Measurements from ENCODE around the gene DPH6.

The DPH6 gene

GRCh38 chr15:35540885-35541284, 5.1 kb downstream of the DPH6 start:
- no peak for DNase-seq (ENCODE audit: low read depth)

- DNase-seq (ENCODE audit: low read depth) = no peak
These were observed 5.9 kb downstream of the DPH6 start for GRCh38 chr15:35540021-35540420.

GRCh38 chr15:35535365-35535916, 10.5 kb downstream of the DPH6 start:
- DNase-seq (ENCODE audit: low read depth) = no peak

GRCh38 chr15:35533130-35534110, 12.5 kb downstream of the DPH6 start:
- no peak for DNase-seq (ENCODE audit: low read depth)

- DNase-seq (ENCODE audit: low read depth) = no peak
These were observed 15.3 kb downstream of the DPH6 start for GRCh38 chr15:35530698-35531097.

GRCh38 chr15:35529784-35530183, 16.2 kb downstream of the DPH6 start:
- DNase-seq (ENCODE audit: low read depth) = no peak

- no peak for DNase-seq (ENCODE audit: low read depth)
These were observed 23.9 kb downstream of the DPH6 start for GRCh38 chr15:35522061-35522460.

- DNase-seq (ENCODE audit: low read depth) = no peak
These were observed 26.3 kb downstream of the DPH6 start for GRCh38 chr15:35519541-35520149.

GRCh38 chr15:35519052-35519451, 26.9 kb downstream of the DPH6 start:
- DNase-seq (ENCODE audit: low read depth) = no peak

- DNase-seq (ENCODE audit: low read depth) = no peak
These were observed 31.2 kb downstream of the DPH6 start for GRCh38 chr15:35514759-35515158.

GRCh38 chr15:35507932-35508638, 37.9 kb downstream of the DPH6 start:
- DNase-seq (ENCODE audit: low read depth) = no peak

GRCh38 chr15:35506272-35506870, 39.6 kb downstream of the DPH6 start:
- DNase-seq (ENCODE audit: low read depth) = no peak

GRCh38 chr15:35505809-35506208, 40.2 kb downstream of the DPH6 start:
- DNase-seq (ENCODE audit: low read depth) = no peak

- DNase-seq (ENCODE audit: low read depth) = no peak
These were observed 40.8 kb downstream of the DPH6 start for GRCh38 chr15:35505141-35505540.

- no peak for DNase-seq (ENCODE audit: low read depth)
These were observed 46.2 kb downstream of the DPH6 start for GRCh38 chr15:35499723-35500122.

- DNase-seq (ENCODE audit: low read depth) = no peak
These were observed 49.4 kb downstream of the DPH6 start for GRCh38 chr15:35496585-35496984.

GRCh38 chr15:35495080-35495479, 50.9 kb downstream of the DPH6 start:
- DNase-seq (ENCODE audit: low read depth) = no peak

- DNase-seq (ENCODE audit: low read depth) = no peak
These were observed 54.0 kb downstream of the DPH6 start for GRCh38 chr15:35491999-35492398.

- no peak for DNase-seq (ENCODE audit: low read depth)
These were observed 54.8 kb downstream of the DPH6 start for GRCh38 chr15:35491173-35491572.

GRCh38 chr15:35490511-35490910, 55.5 kb downstream of the DPH6 start:
- no peak for DNase-seq (ENCODE audit: low read depth)

GRCh38 chr15:35487417-35487816, 58.5 kb downstream of the DPH6 start:
- DNase-seq (ENCODE audit: low read depth) = no peak

GRCh38 chr15:35486296-35486695, 59.7 kb downstream of the DPH6 start:
- no peak for DNase-seq (ENCODE audit: low read depth)
